Testis (tissue), 2 donors: ENCODE measurements around the gene BBS1.

Experiments
- CTCF ChIP-seq, 3 experiments: fragments of 450-650 bp in 2 of 3; fragments of 200-600 bp in 1 of 3; sonication (generic) in 1 of 3; IDR thresholded peaks; one replicate each; pipeline ENCODE4 v1.5.1; 2016 to 2019; ENCODE audit warnings: antibody characterized with exemption in 3 of 3, mild to moderate bottlenecking in 2 of 3, moderate library complexity in 1 of 3
- POLR2A ChIP-seq: fragments of 450-650 bp; IDR thresholded peaks from one replicate; pipeline ENCODE4 v1.6.1; 2017; ENCODE audit warnings: antibody characterized with exemption, mild to moderate bottlenecking, moderate library complexity

- no peak for TF ChIP-seq POLR2A
- no peak for TF ChIP-seq CTCF (IDR thresholded peaks at IDR 0.05)
Measured at GRCh38 chr11:66471142-66471541, 39.3 kb upstream of the BBS1 start.
